ENCODE data around the gene CACHD1. TPM values are rescaled to one million over a fixed set of nuclear protein-coding genes. Genes with fewer than 3 reads are reported as not detected.
"Not testable (repeated sequence)": the region's sequence is repeated elsewhere in the genome, so short reads cannot be mapped to it uniquely, and the experiment has no call there.

CACHD1 gene
- polyA plus RNA-seq, 1 donor: 68.0 TPM

DNA sequence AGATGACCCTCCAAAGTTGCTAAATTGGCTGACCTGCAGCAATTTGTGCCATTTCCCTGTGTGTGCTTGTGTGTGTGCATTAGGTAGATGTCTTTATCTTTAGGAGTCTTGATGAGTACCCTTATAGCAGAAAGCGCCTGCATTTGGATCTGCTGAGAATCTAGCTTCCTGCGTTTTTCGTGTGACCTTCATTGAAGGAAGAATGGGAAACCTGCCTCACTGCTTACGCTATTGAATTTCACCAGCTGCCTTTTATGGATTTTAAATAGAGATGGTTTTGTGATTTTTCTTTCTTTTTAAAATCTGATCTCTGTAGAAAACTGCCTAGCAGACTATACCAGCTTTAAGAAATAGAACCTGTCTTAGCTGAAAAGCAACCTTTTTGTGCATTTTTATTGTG lies 124.5 kb downstream of the CACHD1 start:
- no peak for DNase-seq

DNA sequence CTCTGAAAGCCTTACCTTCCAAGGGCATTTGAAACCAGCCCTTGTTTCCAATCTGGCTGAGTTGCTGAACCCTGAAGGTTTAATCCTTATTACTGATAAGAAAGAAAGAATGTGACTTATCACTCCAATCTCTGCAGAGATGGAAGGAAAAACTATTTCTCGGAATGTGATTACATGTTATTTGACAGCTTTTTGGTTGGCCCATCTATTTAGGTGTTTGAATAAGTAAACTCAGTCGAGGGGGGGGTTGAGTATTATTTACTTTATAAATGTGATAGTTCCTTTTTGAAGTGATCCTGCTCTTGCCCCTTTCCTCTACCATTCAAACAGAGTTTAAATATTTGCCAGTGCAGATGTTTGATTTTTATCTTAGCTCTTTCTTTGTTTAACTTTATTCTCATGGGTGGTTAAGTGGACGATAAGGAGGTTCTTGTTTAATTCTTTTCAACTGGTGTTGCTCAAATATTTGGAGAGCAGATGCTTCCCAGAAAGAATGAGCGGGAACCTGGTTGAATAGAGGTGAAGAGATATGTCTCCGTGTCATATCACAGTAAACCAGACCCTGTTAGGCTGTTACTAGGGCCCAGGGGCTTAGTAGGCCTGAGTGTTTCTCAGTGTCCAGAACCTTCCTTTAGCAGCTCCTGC lies 126.1 kb downstream of the CACHD1 start:
- no peak for DNase-seq

DNA sequence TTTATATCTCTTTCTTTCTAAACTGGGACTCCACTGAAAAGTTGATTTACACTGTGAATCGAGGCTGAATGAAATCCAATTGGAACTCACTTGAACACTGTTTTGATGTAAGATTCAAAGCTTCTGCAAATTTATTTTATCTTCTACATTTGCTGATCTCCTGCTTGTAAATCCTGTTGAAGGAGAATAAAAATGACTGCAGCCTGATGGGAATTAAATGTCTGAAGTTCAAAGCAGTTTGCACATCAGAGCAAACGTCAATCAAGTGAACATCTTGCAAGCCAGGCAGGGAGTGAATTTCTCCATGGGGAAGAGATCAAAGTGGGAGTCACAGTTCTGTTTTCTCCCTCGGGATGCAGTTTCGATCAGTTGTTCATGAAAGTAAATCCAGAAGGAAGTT lies 127.2 kb downstream of the CACHD1 start:
- DNase-seq: peak; percentile 41

DNA sequence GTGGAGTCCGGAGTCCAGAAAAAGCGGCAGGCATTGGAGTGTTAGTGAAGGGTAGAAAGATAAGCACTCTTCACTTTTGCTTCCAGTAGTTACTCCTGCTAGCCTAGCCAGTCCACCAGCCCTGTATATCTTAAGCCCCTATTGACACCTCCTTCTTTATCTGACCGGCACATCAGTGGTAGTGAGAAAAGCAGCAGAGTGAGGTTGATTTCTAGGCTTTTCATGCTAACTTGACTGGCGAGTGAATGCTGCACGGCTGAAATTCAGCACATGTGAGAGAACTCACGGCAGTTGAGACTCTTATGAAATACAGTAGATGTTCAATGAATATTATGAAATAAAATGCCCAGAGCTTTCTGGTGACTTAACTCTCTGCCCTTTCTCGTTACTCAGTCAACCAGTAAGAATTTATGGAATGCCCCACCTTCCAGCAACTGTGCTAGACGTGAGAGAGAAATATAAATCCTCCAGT lies 128.2 kb downstream of the CACHD1 start:
- peak; percentile 36 for DNase-seq

DNA sequence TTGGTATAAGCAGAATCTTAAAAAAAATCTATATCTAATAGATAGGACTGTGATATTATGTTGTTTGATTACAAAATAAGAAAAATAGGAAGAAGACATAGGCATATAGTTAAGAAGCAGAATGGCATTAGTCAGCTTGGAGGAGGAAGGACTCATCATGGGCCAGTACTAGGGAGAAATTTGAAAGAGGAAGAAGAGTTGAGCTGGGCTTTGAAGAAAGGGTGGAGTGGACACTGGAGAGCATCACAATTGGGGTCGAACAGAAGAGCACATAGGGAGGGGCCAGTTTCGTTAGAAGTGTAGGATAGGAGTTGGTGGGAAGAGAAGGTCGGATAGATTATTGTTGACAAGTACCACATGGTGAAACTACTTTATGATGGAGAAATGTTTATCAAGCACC lies 129.3 kb downstream of the CACHD1 start:
- DNase-seq: no peak

DNA sequence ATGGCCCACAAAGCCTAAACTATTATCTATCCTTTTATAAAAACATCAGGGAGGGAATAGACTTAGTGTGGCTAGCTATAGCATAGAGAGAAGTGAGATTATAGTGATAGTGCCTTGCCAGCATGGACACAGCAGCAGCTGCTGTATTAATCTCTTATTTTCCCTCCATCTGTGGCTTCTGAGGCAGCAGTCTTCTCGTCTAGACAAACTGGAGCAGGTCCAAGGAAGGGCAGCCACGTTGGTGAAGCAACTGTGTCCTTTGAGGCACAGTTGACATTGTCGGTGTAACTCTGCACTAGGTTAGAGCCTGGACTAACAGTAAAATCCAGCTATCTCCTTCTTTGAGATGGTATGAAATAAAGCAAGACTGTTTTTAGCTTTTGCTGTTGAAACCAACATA lies 131.3 kb downstream of the CACHD1 start:
- no peak for DNase-seq

DNA sequence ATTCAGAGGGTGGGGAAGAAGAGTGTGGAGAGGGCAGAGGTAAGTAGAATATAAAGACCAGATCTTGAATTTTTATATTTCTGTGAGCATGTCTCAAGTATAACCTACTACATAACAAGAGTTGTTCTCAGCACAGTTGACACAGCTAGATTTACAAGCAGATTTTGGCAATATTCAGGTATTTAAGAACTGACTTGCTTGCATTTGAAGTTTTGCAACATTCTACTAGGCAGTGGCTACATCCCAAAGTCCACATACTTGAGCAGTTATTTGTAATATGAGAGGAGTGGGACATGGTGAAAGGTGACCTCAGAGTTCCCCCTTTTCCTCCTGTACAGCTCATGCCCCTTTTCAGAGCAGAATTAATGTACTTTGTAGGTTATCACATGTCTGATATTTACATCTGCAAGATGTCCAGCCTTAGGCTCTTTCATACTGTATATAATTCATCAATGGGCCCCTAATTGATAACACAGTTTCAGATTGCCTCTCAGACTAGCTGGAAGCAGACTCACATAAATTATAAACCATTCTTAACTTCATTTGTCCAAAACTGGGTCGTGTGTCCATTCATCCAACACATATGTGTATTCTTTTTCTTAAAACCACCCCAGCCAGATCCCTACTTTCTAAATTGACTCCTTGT lies 138.2 kb downstream of the CACHD1 start:
- no peak for DNase-seq

DNA sequence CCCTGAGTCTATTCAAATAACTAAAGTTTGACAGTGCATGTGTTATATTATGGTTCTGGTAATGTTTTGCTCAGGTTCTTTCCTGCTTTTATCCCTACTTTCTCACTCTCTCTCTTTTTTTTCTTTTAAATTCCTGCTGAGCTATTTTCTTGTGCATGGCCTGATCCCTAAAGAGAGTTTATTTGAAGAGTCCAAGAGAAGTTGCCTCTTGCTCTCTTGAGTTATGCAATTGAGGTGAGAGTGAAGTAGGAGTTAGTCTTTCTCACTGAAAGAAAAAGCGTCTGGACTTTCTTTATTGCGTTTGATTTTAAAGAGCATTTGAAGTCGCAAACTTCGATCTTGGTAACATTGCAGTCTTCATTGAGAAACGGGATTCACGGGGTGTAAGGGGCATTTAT lies 138.7 kb downstream of the CACHD1 start:
- DNase-seq: no peak

DNA sequence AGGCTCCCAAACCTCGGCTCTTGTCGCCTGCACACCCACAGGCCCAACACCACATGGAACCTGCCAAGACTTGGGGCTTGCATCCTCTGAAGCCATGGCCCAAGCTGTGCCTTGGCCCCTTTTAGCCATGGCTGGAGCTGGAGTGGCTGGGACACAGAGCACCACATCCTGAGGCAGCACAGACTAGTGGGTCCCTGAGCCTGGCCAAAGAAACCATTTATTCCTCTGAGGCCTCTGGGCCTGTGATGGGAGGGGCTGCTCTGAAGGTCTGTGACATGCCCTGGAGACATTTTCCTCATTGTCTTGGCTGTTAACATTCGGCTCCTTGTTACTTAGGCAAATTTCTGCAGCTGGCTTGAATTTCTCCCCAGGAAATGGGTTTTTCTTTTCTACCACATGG lies 141.0 kb downstream of the CACHD1 start:
- not testable (repeated sequence) for DNase-seq

DNA sequence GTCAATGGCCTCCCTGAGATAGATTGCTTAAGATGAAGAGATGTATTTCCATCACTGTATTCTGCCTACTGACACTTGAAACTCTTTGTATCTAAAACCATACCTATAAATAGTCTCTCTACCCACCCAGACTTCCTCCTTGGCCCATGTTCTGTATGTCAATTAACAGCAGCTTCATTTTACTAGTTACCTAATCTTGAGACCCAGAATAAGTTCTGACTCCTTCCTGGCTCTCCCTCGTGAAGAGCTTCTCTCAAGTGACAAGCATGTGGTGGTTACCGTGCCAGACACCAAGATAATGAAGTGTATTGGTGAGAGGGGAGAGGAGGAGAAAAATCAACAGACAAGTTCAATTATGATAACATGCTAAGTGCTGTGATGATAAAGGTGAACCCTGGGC lies 146.1 kb downstream of the CACHD1 start:
- DNase-seq: no peak

DNA sequence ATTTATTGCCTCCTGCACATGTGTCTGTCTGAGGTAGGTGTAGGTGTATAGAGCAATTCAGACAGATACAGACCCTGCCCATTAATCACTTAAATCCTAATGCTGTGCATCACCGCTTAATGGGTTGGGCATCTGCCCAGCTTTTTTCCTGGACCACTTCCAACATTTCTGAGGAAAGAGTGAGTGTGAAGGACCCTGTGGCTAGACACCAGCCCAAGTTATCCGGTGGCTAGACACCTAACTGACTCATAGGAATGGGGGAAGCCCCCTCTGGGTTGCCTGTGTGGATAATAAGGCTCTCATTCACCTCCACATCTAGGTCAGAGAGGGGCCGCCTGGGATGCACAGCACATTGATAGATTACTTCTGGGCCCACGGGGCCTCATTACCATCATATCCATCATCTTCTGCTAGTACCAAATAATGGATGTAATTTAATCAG lies 153.8 kb downstream of the CACHD1 start:
- no peak for DNase-seq

DNA sequence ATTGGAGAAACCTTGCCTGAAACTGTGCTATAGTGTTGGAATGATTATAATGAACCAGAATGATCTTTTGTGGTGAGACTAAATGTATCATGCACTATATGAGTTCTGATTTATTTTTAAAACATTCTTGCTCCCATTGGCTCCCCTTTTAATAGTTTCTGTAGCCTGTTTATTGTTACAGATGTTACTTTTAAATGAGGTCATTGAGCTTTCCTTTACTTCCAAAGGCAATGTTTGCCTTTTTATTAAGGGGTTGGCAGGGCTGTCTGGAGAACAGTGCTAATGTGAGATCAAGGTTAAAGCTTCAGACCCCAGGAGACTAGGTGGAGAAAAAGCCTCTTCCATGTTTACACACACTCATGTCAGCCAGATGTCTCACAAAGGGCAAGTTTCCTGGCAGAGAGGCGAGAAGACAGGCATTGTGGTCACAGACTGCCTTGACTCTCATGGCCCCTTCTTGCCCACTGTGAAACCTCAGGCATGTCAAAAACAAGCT lies 154.3 kb downstream of the CACHD1 start:
- DNase-seq: no peak

DNA sequence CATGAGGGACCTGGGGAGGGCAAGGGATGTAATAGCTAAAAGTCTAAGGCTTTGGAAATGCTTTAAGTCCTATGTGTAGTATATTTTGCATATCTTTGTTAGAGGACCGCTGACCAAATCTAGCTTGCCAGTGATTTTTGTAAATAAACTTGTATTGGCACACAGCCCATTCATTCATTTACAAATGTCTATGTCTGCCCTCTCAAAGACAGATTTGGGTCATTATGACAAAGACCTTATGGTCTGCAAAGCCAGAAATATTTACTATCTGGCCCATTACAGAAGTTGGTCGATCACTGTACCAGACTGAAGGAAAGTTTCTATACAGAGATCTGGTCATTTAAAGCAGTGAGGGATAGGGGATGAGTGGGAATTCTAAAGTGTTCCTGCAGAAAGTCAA lies 154.9 kb downstream of the CACHD1 start:
- DNase-seq: no peak

DNA sequence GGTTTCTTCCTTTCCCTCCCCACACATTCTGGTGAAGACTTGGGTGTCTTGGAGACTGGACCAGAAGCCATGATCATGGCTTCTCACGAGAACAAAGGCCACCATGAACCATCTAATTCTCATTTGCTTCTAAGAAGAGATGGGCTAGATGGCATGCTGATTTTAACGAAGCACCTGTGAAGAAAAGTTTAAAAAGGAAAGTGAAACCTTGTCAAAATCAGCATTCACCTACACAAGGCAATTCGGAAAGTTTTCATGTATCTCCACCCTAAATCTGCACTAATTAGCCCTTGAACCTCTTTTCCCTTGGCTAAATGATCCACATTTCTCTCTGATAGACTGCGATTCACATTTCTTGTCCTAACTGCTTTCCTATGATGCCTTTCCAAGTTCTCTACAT lies 160.7 kb downstream of the CACHD1 start:
- no peak for DNase-seq

DNA sequence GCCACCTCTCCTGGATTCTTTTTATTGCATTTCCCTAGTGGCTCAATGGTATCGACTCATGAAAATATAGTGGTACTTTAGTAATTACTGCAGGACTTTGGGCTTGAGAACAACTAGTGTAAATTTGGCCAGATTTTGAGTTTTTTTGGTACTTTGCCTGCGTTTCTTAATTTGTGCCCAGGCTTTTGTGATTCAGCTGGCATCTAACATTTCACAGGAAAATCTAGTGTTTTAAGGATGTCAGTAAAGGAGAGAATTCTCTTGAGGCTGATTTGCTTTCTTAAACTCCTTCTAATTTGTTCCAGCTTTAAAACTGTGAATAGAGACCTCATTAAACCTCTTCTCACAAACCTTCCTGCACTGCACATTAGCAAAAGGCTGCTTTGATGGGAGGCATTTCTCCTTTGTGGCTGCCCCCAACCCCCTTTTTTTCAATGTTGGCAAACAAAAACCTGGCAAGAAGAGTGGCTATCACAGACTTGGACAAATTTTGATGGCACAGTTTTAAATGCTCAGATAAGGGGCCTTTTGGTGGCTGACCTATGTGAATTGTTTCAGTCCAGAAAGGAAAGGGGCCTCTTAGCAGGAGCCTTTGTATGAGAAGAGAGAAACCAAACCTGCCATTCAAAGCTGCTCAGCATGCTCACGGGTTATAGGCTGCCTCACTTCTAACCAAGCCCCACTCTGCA lies 161.6 kb downstream of the CACHD1 start:
- DNase-seq: no peak

DNA sequence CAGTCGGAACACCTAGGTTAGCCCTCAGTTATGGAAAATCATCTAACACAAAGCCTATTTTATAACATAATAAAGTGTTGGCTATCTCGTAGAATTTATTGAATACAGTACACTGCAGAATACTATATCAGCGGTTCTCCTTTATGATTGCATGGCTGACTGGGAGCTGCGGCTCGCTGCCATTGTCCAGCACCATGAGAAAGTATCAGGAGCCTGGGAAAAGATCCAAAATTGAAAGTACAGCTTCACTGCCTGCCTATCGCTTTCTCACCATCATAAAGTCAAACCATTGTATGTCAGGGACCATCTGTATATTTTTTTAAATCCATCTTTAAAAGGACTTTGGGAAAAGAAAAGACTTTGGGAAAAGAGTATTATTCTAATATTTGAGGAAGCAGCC lies 163.0 kb downstream of the CACHD1 start:
- no peak for DNase-seq

DNA sequence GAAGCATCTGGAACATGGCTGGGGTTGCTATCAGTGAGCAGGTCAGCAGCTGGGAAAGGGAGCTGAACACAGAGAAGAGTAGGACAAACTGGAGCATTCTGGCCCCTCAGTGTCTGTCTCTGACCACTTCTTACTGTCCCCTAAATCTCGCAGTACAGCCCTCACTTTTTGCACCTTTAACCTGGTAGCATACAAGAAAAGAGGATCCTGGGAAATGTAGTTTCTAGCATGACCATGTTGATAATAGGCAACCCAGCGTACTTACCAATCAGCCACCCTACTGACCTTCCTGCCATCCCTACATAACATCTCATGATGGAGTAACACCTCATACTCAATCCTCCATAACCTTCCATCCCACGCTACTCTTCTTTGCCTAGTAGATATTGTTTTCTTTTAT lies 175.8 kb downstream of the CACHD1 start:
- DNase-seq: no peak

DNA sequence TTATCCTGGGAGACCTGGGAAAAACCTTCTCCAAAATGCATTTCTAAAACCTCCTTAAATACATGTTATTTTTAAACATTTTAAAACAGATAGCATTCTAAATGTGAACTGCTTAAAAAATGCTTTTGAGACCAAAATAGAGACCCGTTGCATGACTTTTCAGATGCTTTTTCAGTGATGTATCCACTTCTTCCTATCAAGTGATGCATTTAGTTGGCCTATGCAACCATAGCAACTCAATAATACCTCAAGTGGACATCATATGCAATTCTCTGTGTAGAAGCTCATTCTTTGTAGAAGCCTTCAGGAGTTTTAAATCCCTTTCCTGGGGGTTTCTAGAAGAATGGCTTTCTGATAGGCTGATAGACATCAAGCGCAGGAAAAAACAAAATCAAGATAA lies 180.5 kb downstream of the CACHD1 start:
- DNase-seq: no peak

DNA sequence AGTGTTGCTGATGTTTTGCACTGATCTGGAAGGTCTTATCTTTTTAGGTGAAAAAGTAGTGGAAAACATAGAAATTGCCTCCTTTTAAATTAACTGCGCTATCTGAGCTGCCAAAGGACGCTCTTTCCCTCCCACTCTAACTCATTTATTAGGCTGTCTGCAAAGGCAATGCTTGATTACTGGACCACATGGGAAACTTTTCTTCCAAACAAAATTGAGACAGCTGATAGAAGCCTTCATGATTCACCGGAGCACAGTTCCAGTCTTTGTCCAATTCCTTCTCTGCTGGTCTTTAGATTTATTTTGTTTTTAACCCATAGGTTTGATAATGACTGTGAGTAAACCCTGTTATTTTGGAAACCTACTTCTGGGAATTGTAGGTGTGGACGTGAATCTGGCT lies 181.9 kb downstream of the CACHD1 start:
- DNase-seq: no peak

DNA sequence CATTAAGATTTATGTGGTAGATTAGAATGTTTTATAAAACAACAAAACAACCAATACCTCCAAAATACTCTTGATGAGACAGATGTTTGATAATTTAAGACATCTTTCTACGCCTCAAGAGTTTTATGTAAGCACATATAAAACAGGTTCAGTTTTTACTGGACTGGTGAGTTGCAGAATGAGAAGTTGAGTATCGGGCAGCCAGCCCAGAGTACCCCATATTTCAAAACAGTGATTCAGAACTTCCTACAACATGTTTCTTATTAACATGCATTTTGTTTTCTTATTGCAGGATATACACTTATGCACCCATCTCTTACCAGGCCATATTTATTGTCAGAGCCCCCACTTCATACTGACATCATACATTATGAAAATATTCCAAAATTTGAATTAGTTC lies 183.5 kb downstream of the CACHD1 start:
- no peak for DNase-seq

DNA sequence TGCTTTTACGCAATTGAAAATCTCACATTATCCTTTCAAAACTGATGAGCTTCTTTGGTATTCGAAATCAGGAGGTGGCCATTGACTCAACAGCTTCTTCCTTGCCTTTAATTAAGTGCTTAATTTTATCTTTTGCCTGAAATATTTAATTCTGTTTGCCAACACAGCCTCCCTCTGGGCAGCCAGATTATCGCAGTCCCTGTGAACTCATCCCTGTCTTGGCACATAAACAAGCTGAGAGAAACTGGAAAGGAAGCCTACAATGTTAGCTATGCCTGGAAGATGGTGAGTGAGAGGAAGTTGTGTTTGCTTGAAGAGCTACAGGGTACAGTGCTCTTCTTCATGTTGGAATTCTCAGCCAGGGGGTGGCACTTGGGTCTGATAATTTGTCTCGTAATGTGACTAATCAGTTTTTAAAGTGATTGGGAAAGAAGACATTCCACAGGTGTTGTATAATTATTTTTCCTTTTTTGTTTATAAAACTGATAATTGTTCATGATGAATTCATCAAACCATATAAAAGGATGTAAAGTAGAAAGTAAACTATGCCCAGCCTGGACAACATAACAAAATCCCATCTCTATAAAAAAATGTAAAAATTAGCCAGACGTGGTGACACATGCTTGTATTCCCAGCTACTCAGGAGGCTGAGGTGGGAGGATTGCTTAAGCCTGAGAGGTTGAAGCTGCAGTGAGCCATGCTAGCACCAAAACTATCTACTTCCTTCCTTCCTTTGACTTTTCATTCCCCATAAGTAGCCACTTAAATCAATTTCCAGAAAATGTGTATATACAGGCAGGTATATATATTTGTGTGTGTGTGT lies 184.8 kb downstream of the CACHD1 start:
- no peak for DNase-seq

DNA sequence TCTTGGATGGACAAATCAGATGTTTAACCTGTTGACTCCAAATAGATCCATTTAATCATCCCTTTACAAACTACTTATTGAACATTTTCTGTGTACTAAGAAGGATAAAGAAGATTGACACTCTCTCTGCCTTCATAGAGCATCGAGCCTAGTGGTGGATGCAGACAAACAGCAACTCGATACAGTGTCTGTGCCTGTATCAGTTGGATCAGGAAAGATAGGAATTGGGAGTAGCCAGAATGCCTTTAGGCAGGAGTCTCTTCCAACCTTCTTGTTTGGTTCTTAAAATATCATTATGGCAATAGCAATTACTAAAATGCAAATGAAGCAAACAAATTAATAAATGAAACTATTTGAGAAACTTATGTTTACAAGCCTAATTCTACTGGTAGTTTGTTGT lies 185.9 kb downstream of the CACHD1 start:
- DNase-seq: no peak
